Activated naive CD8-positive, alpha-beta T cell treated with anti-CD3 and anti-CD28 coated beads, Interleukin-2, amount 50 U/mL, for 16 hours (primary cell): ENCODE results near the gene RBM6.
A peak's percentile ranks its signal among the peaks of the same experiment; 100 is the strongest.

ENCODE experiments used
- DNase-seq: peaks from one replicate; pipeline ENCODE4 v3.0.0-alpha.2; 2020; ENCODE audit warnings: low read depth, low spot score

Gene RBM6

GRCh38 chr3:50095352-50095998 is 155.5 kb downstream of the RBM6 start:
- DNase-seq = no peak

- DNase-seq = no peak
Observed at GRCh38 chr3:50100386-50100785, 160.4 kb downstream of the RBM6 start.

DNA sequence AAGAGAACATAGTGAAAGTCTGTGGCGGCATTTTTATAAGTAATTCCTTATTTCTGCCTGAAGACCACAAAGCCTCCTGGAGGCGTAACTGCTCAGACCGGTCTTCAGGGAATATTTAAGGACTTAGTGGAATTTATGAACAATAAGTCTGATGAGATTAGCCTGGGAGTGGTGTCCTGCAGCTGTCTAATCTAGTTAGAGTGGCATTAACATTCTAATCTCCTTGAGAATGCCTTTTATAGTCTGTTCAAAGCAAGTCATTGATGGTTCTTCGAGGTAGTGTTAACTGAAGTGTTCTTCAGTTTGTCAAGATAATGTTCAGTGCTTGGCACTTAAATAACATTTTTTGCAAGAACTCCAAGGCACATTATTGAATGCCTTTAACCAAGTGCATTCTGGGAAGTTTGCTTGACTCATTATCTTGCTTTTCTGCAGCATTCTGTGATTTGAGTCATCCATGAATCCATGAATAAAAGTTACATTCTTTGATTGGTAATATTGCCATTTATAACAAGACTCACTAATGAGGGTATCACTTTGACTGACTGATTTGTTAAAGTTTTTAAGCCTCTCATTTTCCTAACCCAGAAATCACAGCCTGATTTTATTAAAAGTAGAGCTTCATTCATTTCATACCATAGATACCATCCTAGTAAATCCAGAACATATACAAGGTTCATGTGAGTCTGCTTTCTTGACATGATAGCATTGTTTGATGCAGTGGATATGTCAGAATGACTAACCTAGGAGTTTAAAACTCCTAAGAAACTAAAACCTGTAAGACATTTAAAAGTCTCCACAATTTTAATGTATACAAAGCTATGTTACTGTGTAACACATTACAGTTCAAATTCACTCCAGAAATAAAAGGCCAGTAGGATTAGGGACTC is 161.3 kb downstream of the RBM6 start:
- DNase-seq = no peak

- DNase-seq = no peak
Observed at GRCh38 chr3:50102558-50102957, 162.6 kb downstream of the RBM6 start.

DNA sequence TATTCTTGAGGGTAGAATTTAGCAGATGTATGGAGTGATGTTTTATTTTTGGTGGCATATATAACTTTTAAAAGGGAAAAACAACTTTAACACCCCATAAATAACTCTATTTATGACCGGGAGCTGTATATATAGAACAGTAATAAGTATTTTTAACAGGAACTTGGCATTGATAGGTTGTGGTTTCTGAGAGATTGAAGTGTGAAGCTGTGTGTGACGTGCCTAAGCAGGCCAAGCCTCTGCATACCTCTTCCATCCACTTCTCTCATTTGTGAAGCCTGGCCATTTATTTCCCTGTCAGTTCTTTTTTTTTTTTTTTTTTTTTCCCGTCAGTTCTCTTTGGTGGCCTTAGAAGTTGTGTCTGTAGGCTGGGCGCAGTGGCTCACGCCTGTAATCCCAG is 171.8 kb downstream of the RBM6 start:
- DNase-seq = no peak

DNA sequence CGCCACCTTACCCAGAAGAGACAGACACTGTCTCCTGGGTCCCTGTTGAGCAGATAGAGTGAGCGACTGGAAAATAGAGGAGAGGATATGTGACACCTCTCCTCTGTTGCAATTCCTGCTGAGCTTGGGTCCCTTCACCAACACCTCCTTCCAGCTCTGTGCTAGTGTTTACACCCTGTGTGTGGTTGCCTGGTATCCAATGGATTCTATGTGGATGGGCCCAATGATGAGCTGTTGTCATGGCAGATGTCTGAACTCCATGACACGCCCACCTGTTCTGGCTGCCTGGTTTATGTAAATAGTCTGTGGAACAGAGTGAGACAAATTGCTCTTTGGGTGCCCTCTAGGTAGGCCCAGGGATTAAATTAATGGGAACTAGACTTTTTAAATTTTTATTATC is 172.5 kb downstream of the RBM6 start:
- no peak for DNase-seq

DNA sequence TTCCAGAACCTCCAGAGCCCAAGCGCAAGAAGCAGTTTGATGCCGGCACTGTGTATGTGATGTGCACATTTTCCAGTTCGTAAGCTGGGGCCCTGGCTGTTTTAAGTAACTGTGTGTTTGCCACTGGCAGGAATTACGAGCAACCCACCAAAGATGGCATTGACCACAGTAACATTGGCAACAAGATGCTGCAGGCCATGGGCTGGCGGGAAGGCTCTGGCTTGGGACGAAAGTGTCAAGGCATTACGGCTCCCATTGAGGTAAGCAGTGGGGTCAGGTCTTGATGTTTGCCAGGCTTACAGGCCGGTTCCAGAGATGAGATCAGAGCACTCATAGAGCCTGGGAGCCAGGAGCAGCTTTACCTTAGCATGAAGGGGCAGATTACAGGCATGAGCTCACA is 177.2 kb downstream of the RBM6 start:
- no peak for DNase-seq

DNA sequence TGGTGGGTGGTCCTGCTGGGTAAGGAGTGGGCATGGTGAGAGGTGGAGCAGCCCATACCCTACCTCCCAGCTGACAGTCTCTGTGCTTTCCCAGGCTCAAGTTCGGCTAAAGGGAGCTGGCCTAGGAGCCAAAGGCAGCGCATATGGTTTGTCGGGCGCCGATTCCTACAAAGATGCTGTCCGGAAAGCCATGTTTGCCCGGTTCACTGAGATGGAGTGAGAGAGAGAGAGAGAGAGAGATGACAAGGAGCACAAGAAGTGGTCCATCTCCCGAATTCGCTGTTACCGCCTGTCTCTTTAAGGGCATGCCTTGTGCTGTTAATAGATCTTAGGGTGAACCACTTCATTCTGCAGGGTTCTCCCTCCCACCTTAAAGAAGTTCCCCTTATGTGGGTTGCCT is 178.3 kb downstream of the RBM6 start:
- no peak for DNase-seq

GRCh38 chr3:50119786-50120185 is 179.8 kb downstream of the RBM6 start:
- no peak for DNase-seq

DNA sequence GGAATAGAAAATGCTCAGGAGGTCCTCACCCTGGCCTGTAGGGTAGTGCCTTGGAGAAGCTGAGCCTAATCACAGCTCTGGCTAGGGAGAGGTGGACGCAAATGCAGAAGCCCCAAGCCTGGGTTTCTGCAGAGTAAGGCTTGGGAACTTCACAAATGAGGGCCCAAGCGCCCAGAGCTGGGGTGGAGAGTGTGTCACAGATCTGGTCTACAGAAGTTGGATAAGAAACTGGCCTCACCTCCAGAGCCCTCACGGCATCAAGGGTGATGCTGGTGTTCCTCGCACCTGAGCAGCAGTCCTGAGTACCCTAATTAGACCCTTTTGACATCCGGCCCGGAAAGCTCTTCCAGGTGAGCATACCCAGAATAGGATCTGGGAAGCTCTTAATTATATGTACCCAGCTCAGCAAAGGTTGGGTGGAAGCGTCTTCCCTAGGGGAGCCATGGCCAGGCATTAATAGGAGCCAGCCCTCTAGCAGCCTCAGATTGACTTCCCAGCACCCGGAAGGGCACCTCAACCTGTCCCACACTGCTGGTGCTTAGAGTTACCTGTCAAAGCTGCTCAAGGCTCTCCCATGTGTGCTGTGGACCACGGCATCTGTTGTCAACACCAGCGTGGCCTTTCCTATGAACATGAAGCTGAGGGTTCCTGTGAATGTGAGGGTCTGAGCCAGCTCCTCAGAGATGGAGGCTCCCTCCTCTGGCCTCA is 180.6 kb downstream of the RBM6 start:
- no peak for DNase-seq

DNA sequence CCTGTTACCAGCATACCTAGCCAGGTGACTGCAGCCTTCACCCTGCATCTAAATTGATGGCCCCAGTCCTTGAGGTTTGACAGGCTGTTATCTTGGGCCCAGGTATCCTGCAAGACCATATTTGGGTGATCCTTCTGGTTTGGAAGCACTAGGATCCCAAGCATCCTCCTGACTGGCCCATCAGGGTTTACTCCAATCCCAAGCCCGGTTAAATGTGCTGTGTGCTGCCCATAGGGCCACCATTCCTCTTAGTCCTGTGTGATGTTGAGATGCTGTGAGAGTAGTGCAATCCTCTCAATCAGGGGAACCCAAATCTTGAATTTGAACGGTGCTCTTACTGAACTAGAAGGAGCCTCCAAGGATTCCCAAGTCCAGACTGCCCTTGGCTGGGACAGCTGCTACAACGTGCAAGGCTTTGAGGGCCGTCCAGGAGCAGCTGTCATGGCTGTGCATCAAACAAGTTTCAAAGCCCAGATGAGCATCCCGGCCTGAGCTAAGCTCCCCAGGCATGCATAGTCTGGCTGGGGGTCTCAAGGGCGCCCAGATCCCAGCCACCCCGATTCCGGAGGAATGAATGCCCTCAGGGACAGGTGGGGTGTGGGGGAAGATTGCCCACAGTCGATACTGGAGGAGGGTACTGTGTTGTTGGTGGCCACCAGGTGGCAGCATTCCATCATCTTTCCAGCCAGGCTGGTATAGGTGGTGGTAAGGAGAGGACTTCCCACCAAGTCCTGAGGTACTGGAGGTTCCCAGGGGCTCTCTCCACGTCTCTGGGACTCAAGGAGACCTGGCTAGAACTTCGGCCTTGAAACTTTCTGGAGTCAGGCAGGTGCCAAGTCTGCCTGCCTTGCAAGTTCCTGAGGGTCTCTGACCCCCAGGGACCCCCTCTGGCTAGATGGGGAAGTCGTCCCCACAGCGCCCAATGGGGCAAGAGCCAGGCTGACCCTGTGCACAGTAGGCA is 181.4 kb downstream of the RBM6 start:
- peak; percentile 32 for DNase-seq

- DNase-seq = no peak
Observed at GRCh38 chr3:50122071-50122470, 182.1 kb downstream of the RBM6 start.

DNA sequence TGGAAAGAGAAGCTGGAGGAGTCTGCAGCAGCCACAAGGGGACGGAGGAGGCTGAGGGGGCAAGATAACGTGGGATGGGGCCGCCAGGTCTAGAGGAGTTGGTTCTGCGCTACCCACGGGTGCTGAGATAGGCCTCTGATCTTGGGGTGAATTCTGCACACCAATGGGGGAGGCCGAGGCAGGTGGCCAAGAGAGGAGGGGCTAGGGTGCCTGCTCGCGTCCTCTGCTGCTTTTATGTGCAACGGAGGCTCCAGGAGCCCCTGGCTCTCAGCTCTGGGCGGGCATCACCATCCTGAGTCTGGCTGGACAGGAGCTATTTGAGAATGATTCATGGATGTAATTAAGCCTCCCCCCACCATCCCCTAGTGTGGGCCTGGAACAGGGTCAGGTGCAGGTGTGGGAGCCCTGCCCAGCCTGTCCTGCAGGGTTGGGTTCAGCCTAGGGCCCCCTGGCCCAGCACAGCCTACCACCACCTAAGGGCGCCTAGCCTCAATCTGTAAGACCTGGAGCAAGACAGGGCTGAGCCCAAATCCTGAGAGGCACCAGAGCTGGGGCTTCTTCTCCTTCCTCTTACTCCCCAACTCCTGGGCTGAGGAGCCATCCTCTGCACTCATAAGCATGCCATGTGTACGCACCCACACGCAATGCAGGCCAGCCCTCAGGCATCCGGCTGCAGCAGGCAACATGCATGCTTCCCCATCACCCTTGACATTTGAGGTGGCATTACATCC is 182.9 kb downstream of the RBM6 start:
- DNase-seq = no peak

GRCh38 chr3:50123394-50124051 is 183.6 kb downstream of the RBM6 start:
- no peak for DNase-seq

- no peak for DNase-seq
Observed at GRCh38 chr3:50124052-50124799, 184.3 kb downstream of the RBM6 start.

- no peak for DNase-seq
Observed at GRCh38 chr3:50124800-50125178, 184.8 kb downstream of the RBM6 start.

GRCh38 chr3:50125541-50126286 is 185.8 kb downstream of the RBM6 start:
- DNase-seq = no peak

DNA sequence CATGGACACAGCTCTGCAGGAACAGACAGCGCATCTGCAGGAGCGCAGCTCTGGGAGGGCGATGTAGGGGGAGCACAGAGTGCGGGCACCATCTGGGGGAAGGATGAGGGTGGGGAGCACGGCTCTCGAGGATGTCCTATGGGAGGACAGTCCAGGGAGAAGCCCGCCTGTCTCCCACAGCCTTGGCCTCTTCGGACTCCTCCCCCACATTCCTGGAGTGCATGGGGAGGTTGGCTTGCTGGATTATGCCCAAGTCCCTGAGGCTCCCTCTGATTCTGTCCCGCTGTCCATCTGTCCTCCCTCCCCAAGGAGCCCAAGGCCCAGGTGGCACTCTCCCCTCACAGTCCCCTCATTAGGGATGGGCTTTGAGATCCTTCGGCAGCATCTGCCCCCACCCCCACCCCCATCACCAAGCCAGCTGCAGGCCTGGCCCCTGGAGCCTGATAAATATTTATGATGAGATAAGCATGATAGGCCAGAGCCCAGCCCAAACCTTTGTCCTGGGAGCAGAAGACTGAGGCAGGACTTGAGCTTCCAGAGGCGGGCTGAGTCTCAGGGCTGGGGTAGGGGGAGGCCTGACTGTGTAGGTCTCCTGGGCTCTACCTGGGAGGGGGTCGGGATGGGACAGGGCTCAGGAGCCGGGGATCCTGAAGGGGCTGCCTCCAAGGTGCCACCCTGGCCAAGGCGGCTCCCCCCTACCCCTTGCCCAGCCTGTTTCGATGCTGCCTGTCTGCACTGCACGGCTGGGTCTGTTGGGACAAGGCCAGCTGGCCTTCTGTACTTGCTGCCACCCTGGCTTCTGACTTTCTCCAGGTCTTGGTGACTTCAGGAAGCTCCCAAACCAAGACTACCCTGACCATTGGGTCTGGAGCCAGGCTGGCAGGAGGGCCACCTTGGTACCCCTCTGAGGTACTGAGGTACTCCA is 186.6 kb downstream of the RBM6 start:
- DNase-seq = no peak
